Endothelial cell (in vitro differentiated cells): Measurements from ENCODE around the gene ASXL3. TPM values are rescaled to one million over a fixed set of nuclear protein-coding genes. Genes with fewer than 3 reads are reported as not detected.

Experiments
- DNase-seq: peaks from one replicate; pipeline ENCODE4 v3.0.0; 2021; ENCODE audit warnings: low spot score
- H3K27ac Mint-ChIP-seq: one replicate; pipeline ENCODE4 v1.8.0; 2021; ENCODE audit warnings: mixed read lengths, inconsistent platforms; ENCODE audit not compliant: unreplicated experiment
- H3K27me3 Mint-ChIP-seq: one replicate; pipeline ENCODE4 v1.8.0; 2021; ENCODE audit warnings: mild to moderate bottlenecking, moderate library complexity, mixed read lengths, inconsistent platforms; ENCODE audit not compliant: unreplicated experiment
- H3K36me3 Mint-ChIP-seq: one replicate; pipeline ENCODE4 v1.8.0; 2021; ENCODE audit warnings: mild to moderate bottlenecking, low read depth, mixed read lengths, inconsistent platforms; ENCODE audit not compliant: unreplicated experiment
- H3K4me1 Mint-ChIP-seq: one replicate; pipeline ENCODE4 v1.8.0; 2021; ENCODE audit warnings: mild to moderate bottlenecking, mixed read lengths, inconsistent platforms; ENCODE audit not compliant: unreplicated experiment
- H3K4me3 Mint-ChIP-seq: one replicate; pipeline ENCODE4 v1.8.0; 2021; ENCODE audit warnings: mild to moderate bottlenecking, mixed read lengths, inconsistent platforms; ENCODE audit not compliant: unreplicated experiment
- H3K9me3 Mint-ChIP-seq: one replicate; pipeline ENCODE4 v1.8.0; 2021; ENCODE audit warnings: mixed read lengths, inconsistent platforms; ENCODE audit not compliant: unreplicated experiment
- CTCF ChIP-seq: fragments of 200-600 bp; sonication (generic); IDR thresholded peaks from one replicate; pipeline ENCODE4 v1.5.0; 2021; ENCODE audit warnings: antibody characterized with exemption; ENCODE audit not compliant: unreplicated experiment
- total RNA-seq: library from RNA; stranded (reverse); fragmentation: NEBNext Ultra II Directional; extraction: Animal tissue kit (Norgen Biotek cat#: 25700); gene quantifications from one replicate; pipeline ENCODE4 v1.2.1, GENCODE V29; 2021; ENCODE audit not compliant: unreplicated experiment

ASXL3 gene
- total RNA-seq, 1 donor from 2014 or later = 7.2 TPM

GRCh38 chr18:33541316-33541715 lies 36.7 kb upstream of the ASXL3 start:
- Mint-ChIP-seq H3K27me3 (no peaks in the 10 kb centered on the region), H3K4me1 (no peaks in the 10 kb centered on the region), H3K27ac (no peak overlapping the region), H3K4me3 (no peak overlapping the region), H3K9me3 (no peaks in the 10 kb centered on the region), H3K36me3 (no peaks in the 10 kb centered on the region)
- TF ChIP-seq CTCF = no peak
- DNase-seq = no peak

- TF ChIP-seq CTCF = no peak
- DNase-seq = no peak
- H3K27me3 Mint-ChIP-seq = no peaks in the 10 kb centered on the region
- no peaks in the 10 kb centered on the region for H3K36me3 Mint-ChIP-seq
- no peaks in the 10 kb centered on the region for H3K4me1 Mint-ChIP-seq
- H3K27ac Mint-ChIP-seq = no peak overlapping the region
- no peaks in the 10 kb centered on the region for H3K9me3 Mint-ChIP-seq
- H3K4me3 Mint-ChIP-seq = no peak overlapping the region
These were observed 21.2 kb upstream of the ASXL3 start for GRCh38 chr18:33556846-33557245.

GRCh38 chr18:33557706-33558105 lies 20.3 kb upstream of the ASXL3 start:
- H3K27me3 Mint-ChIP-seq = no peaks in the 10 kb centered on the region
- H3K27ac Mint-ChIP-seq = no peak overlapping the region
- no peaks in the 10 kb centered on the region for H3K4me1 Mint-ChIP-seq
- H3K36me3 Mint-ChIP-seq = no peaks in the 10 kb centered on the region
- no peak overlapping the region for H3K4me3 Mint-ChIP-seq
- TF ChIP-seq CTCF = no peak
- DNase-seq = no peak
- no peaks in the 10 kb centered on the region for H3K9me3 Mint-ChIP-seq

- no peaks in the 10 kb centered on the region for H3K36me3 Mint-ChIP-seq
- no peak for TF ChIP-seq CTCF
- no peaks in the 10 kb centered on the region for H3K9me3 Mint-ChIP-seq
- H3K4me1 Mint-ChIP-seq = no peaks in the 10 kb centered on the region
- DNase-seq = no peak
- no peak overlapping the region for H3K4me3 Mint-ChIP-seq
- H3K27ac Mint-ChIP-seq = no peak overlapping the region
- no peaks in the 10 kb centered on the region for H3K27me3 Mint-ChIP-seq
These were observed 19.5 kb upstream of the ASXL3 start for GRCh38 chr18:33558529-33558928.

- Mint-ChIP-seq H3K4me1 (no peaks in the 10 kb centered on the region), H3K4me3 (no peak overlapping the region), H3K36me3 (no peaks in the 10 kb centered on the region), H3K9me3 (no peaks in the 10 kb centered on the region), H3K27me3 (peaks cover 2% of the 10 kb centered on the region), H3K27ac (peak overlapping the region; percentile 7)
- TF ChIP-seq CTCF = no peak
- no peak for DNase-seq
These were observed 17.2 kb upstream of the ASXL3 start for GRCh38 chr18:33560686-33561370.
